Testis (tissue), 2 donors: ENCODE data around the gene ITGB2.

Experiments used
- CTCF ChIP-seq, 3 experiments: fragments of 450-650 bp in 2 of 3; fragments of 200-600 bp in 1 of 3; sonication (generic) in 1 of 3; IDR thresholded peaks; one replicate each; pipeline ENCODE4 v1.5.1; 2016 to 2019; ENCODE audit warnings: antibody characterized with exemption in 3 of 3, mild to moderate bottlenecking in 2 of 3, moderate library complexity in 1 of 3
- POLR2A ChIP-seq: fragments of 450-650 bp; IDR thresholded peaks from one replicate; pipeline ENCODE4 v1.6.1; 2017; ENCODE audit warnings: antibody characterized with exemption, mild to moderate bottlenecking, moderate library complexity

- no peak for TF ChIP-seq CTCF (IDR thresholded peaks at IDR 0.05)
- TF ChIP-seq POLR2A: no peak
Observed at GRCh38 chr21:44905728-44906090, 15.0 kb downstream of the ITGB2 start.
